K562 (cell line): ENCODE results near the gene HSPB7. TPM values are rescaled to one million over a fixed set of nuclear protein-coding genes. Genes with fewer than 3 reads are reported as not detected.

Experiments used
- CEBPG ChIP-seq, 3 experiments: fragments of 200-800 bp in 1 of 3; sonication (Bioruptor generic) in 1 of 3; sonication (generic) in 1 of 3; formaldehyde crosslinking in 1 of 3; IDR thresholded peaks in 2 of 3; conservative IDR thresholded peaks in 1 of 3; 2 replicates each; pipeline versions ENCODE4 v1.6.1 to v1.8.0; 2016 to 2022; ENCODE audit warnings: missing compliant biosample characterization in 2 of 3, missing genetic modification characterization in 2 of 3, mild to moderate bottlenecking in 1 of 3, missing genetic modification reagents in 1 of 3
- EP300 ChIP-seq: IDR thresholded peaks from 2 replicates; pipeline ENCODE4 v1.6.1; 2012; ENCODE audit warnings: low read length, improper control_type of control experiment
- FUS ChIP-seq: fragments of 200-400 bp; formaldehyde crosslinking; optimal IDR thresholded peaks from 2 replicates; pipeline ENCODE3; 2017; ENCODE audit warnings: low read depth, low read length
- GABPA ChIP-seq: fragments of 200-800 bp; sonication (Bioruptor generic); conservative IDR thresholded peaks from 2 replicates; pipeline ENCODE4 v1.6.1; 2016; ENCODE audit warnings: low read depth, missing genetic modification characterization, missing compliant biosample characterization
- HDAC6 ChIP-seq: IDR thresholded peaks from 2 replicates; pipeline ENCODE4 v1.6.1; 2012; ENCODE audit warnings: low read depth, mild to moderate bottlenecking, control low read depth, inconsistent platforms, low read length, moderate library complexity
- KDM5B ChIP-seq: fragments of 200-600 bp; sonication (generic); IDR thresholded peaks from 2 replicates; pipeline ENCODE4 v1.6.1; 2012; ENCODE audit warnings: low read depth, mild to moderate bottlenecking, moderate library complexity, low read length, control low read depth, inconsistent platforms; ENCODE audit not compliant: insufficient replicate concordance
- MAZ ChIP-seq, 2 experiments: fragments of 450-650 bp in 1 of 2; sonication (generic) in 1 of 2; formaldehyde crosslinking; IDR thresholded peaks in 1 of 2; conservative IDR thresholded peaks in 1 of 2; 2 replicates each; pipeline versions ENCODE4 v1.4.0 to v1.5.0; 2020; ENCODE audit warnings: mild to moderate bottlenecking in 1 of 2, missing genetic modification reagents in 1 of 2
- MYC ChIP-seq, 2 experiments: fragments of 250-450 bp in 1 of 2; sonication (Bioruptor Pico) in 1 of 2; IDR thresholded peaks; 2 replicates each; pipeline versions ENCODE4 v1.5.1 to v1.6.1; 2012 to 2021; ENCODE audit warnings: low read depth in 2 of 2, borderline replicate concordance in 1 of 2, improper control_type of control experiment in 1 of 2, low read length in 1 of 2, mild to moderate bottlenecking in 1 of 2, moderate library complexity in 1 of 2
- PHF21A ChIP-seq: fragments of 450-650 bp; IDR thresholded peaks from 2 replicates; pipeline ENCODE4 v1.6.1; 2017; ENCODE audit warnings: low read depth, borderline replicate concordance
- POLR2G ChIP-seq: fragments of 200-400 bp; formaldehyde crosslinking; IDR thresholded peaks from 2 replicates; pipeline ENCODE4 v1.6.1; 2017; ENCODE audit warnings: low read depth, mild to moderate bottlenecking, antibody characterized with exemption, low read length, moderate library complexity
- RAD21 ChIP-seq, 2 experiments: fragments of 250-450 bp in 1 of 2; fragments of 450-650 bp in 1 of 2; sonication (Bioruptor Pico) in 1 of 2; formaldehyde crosslinking in 1 of 2; IDR thresholded peaks in 1 of 2; conservative IDR thresholded peaks in 1 of 2; 2 replicates each; pipeline versions ENCODE4 v1.4.0 to v1.8.0; 2020 to 2022; ENCODE audit warnings: mild to moderate bottlenecking in 2 of 2, moderate library complexity in 1 of 2
- RBFOX2 ChIP-seq: fragments of 200-400 bp; formaldehyde crosslinking; IDR thresholded peaks from 2 replicates; pipeline ENCODE4 v1.6.1; 2017; ENCODE audit warnings: low read depth, mild to moderate bottlenecking, low read length, moderate library complexity
- RBM14 ChIP-seq: fragments of 200-400 bp; formaldehyde crosslinking; IDR thresholded peaks from 2 replicates; pipeline ENCODE4 v1.6.1; 2018; ENCODE audit warnings: low read depth, mild to moderate bottlenecking, low read length, moderate library complexity, borderline replicate concordance; ENCODE audit not compliant: insufficient read depth
- ZFX ChIP-seq: sonication (generic); formaldehyde crosslinking; IDR thresholded peaks from 2 replicates; pipeline ENCODE4 v1.8.0; 2022; ENCODE audit warnings: mild to moderate bottlenecking, missing genetic modification reagents, moderate library complexity
- ZNF12 ChIP-seq: sonication (generic); formaldehyde crosslinking; IDR thresholded peaks from 2 replicates; pipeline ENCODE4 v1.4.0; 2020; ENCODE audit warnings: mild to moderate bottlenecking, missing genetic modification reagents
- polyA plus RNA-seq, 8 experiments: library from polyadenylated mRNA; depleted of rRNA in 4 of 8; stranded (reverse) in 5 of 8; unstranded in 3 of 8; fragments of >200 nt; fragmentation: Nextera tagmentation in 2 of 8; fragmentation: Illumina TruSeq in 1 of 8; extraction: Ambion mirVana in 2 of 8; extraction: Trizol in 1 of 8; gene quantifications; 2 replicates each; pipeline versions ENCODE4 v1.2.1 to v1.2.3, GENCODE V29; 2011 to 2014; ENCODE audit warnings: inconsistent platforms in 1 of 8, missing spikeins in 1 of 8
- total RNA-seq, 7 experiments: library from RNA; depleted of rRNA in 6 of 7; stranded (reverse); fragments of >200 nt in 6 of 7; fragmentation: Illumina TruSeq in 2 of 7; extraction: Trizol in 2 of 7; gene quantifications; 2 replicates each; pipeline versions ENCODE4 v1.2.1 to v1.2.3, GENCODE V29; 2011 to 2021; ENCODE audit warnings: low replicate concordance in 1 of 7
- TF ChIP-seq, protein P1 (sequence below): IDR thresholded peaks from 2 replicates; pipeline ENCODE4 v1.6.1; 2014; ENCODE audit warnings: antibody characterized with exemption
- TF ChIP-seq, protein P2 (sequence below): sonication (generic); formaldehyde crosslinking; IDR thresholded peaks from 2 replicates; pipeline ENCODE4 v1.8.0; 2022; ENCODE audit warnings: missing genetic modification reagents, mild to moderate bottlenecking, moderate library complexity, borderline replicate concordance
- TF ChIP-seq, protein P3 (sequence below): sonication (generic); formaldehyde crosslinking; IDR thresholded peaks from 2 replicates; pipeline ENCODE4 v1.9.0; 2022; ENCODE audit warnings: mild to moderate bottlenecking, missing genetic modification reagents
- TF ChIP-seq, protein P4 (sequence below), 2 experiments: fragments of 250-450 bp in 1 of 2; fragments of 450-650 bp in 1 of 2; sonication (Bioruptor Pico) in 1 of 2; IDR thresholded peaks; 2 replicates each; pipeline versions ENCODE4 v1.6.1 to v1.8.0; 2016 to 2021; ENCODE audit warnings: mild to moderate bottlenecking in 2 of 2, moderate library complexity in 2 of 2, missing compliant biosample characterization in 1 of 2, missing genetic modification characterization in 1 of 2

HSPB7 gene
- total and polyA plus RNA-seq, 9 of the 15 experiments (the other 6 are each of a cell fraction or from before 2014, with no cell fraction given): 0.05 to 0.19 (median 0.07) TPM; not detected in 6

DNA sequence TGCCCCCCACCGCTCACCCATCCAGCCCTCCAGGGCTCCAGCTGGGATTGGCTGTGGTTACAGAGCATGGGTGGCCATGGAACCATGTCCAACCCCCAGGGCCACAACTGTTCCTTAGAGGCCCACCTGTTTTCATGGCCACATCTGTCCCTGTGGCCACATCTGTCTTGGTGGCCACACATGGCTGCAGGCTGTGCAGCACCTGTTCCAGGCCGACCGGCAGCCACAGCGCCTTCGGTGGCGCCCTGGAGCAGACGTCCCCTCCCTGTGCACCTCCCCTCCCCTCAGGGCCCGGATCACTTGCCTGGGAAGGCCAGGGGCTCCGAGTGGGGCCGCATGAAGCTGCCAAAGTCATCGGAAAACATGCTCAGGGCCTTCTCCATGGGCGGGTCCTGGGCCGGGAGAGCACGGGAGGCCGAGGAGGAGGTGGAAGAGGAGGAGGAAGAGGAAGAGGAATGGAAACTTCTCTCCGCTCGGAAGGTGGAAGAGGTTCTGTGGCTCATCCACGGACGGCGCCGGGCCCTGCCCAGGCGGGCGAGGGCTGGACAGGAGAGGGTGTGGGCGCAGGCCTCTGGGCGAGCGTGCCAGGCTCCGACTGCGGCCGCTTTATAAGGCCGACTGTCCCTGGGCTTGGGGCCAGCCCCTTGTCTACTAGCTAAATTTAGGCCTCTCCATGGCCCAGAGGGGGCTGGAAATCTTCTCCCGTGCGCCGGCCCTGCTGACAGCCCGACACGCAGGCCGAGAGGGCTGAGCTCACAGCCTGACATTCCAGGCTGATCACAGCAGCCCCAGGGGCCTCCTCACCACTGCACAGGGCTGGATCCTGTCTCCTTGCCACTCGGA lies at the start of gene HSPB7 (continued):
- TF ChIP-seq, protein P1, sequence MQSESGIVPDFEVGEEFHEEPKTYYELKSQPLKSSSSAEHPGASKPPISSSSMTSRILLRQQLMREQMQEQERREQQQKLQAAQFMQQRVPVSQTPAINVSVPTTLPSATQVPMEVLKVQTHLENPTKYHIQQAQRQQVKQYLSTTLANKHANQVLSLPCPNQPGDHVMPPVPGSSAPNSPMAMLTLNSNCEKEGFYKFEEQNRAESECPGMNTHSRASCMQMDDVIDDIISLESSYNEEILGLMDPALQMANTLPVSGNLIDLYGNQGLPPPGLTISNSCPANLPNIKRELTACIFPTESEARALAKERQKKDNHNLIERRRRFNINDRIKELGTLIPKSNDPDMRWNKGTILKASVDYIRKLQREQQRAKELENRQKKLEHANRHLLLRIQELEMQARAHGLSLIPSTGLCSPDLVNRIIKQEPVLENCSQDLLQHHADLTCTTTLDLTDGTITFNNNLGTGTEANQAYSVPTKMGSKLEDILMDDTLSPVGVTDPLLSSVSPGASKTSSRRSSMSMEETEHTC: no peak
- TF ChIP-seq EP300: no peak
- TF ChIP-seq POLR2G: peak; percentile 47; the same call in 1 of the 2 replicates
- peak; percentile 31; the same call in 1 of the 2 replicates for TF ChIP-seq PHF21A
- no peak for TF ChIP-seq FUS
- no peak for TF ChIP-seq RBM14
- peak in 1 of 2 experiments; percentile 13; a peak in 1 of 4 replicates for TF ChIP-seq RAD21 (CRISPR knock-in tag; conservative IDR thresholded peaks at IDR 0.05 in 1 of 2, IDR thresholded peaks at IDR 0.05 in 1 of 2)
- TF ChIP-seq, protein P2, sequence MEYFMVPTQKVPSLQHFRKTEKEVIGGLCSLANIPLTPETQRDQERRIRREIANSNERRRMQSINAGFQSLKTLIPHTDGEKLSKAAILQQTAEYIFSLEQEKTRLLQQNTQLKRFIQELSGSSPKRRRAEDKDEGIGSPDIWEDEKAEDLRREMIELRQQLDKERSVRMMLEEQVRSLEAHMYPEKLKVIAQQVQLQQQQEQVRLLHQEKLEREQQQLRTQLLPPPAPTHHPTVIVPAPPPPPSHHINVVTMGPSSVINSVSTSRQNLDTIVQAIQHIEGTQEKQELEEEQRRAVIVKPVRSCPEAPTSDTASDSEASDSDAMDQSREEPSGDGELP (CRISPR knock-in tag): peak; percentile 68; the same call in 1 of the 2 replicates
- TF ChIP-seq HDAC6: no peak
- TF ChIP-seq GABPA (tag): no peak
- TF ChIP-seq, protein P3, sequence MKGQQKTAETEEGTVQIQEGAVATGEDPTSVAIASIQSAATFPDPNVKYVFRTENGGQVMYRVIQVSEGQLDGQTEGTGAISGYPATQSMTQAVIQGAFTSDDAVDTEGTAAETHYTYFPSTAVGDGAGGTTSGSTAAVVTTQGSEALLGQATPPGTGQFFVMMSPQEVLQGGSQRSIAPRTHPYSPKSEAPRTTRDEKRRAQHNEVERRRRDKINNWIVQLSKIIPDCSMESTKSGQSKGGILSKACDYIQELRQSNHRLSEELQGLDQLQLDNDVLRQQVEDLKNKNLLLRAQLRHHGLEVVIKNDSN (CRISPR knock-in tag): 0 out of 2 replicates have a peak, but pooled peaks have one; percentile 21
- peak; percentile 76 for TF ChIP-seq ZFX (CRISPR knock-in tag)
- TF ChIP-seq MYC (IDR thresholded peaks at IDR 0.05; ENCODE audit: low read depth, low read length): 0 out of 2 replicates have a peak, but pooled peaks have one; percentile 18
- TF ChIP-seq MYC (CRISPR knock-in tag; IDR thresholded peaks at IDR 0.05; ENCODE audit: borderline replicate concordance, low read depth): no peak
- TF ChIP-seq KDM5B: peak; percentile 37
- TF ChIP-seq CEBPG (CRISPR knock-in tag; IDR thresholded peaks at IDR 0.05): no peak
- no peak for TF ChIP-seq CEBPG (tag; conservative IDR thresholded peaks at IDR 0.05 in 1 of 2, IDR thresholded peaks at IDR 0.05 in 1 of 2)
- TF ChIP-seq RBFOX2: peak; percentile 41; the same call in 1 of the 2 replicates
- TF ChIP-seq ZNF12: no peak
- TF ChIP-seq, protein P4, sequence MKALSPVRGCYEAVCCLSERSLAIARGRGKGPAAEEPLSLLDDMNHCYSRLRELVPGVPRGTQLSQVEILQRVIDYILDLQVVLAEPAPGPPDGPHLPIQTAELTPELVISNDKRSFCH (CRISPR knock-in tag; IDR thresholded peaks at IDR 0.05): no peak
- TF ChIP-seq, protein P4 (tag; IDR thresholded peaks at IDR 0.05): 0 out of 2 replicates have a peak, but pooled peaks have one; percentile 19
- TF ChIP-seq MAZ (CRISPR knock-in tag; conservative IDR thresholded peaks at IDR 0.05 in 1 of 2, IDR thresholded peaks at IDR 0.05 in 1 of 2): no peak
